DND-41 (cell line): ENCODE data around the gene TPRX2.

Source experiments
- EZH2 ChIP-seq: IDR thresholded peaks from 3 replicates; pipeline ENCODE4 v1.6.1; 2012; ENCODE audit warnings: borderline replicate concordance, low read depth, mild to moderate bottlenecking, moderate library complexity, low read length, inconsistent platforms; ENCODE audit not compliant: severe bottlenecking
- TF ChIP-seq, protein P1 (sequence below): IDR thresholded peaks from 2 replicates; pipeline ENCODE4 v1.5.1; 2012; ENCODE audit warnings: borderline replicate concordance, low read length, moderate library complexity, mild to moderate bottlenecking; ENCODE audit not compliant: poor library complexity, severe bottlenecking; ENCODE audit errors: extremely low read depth

DNA sequence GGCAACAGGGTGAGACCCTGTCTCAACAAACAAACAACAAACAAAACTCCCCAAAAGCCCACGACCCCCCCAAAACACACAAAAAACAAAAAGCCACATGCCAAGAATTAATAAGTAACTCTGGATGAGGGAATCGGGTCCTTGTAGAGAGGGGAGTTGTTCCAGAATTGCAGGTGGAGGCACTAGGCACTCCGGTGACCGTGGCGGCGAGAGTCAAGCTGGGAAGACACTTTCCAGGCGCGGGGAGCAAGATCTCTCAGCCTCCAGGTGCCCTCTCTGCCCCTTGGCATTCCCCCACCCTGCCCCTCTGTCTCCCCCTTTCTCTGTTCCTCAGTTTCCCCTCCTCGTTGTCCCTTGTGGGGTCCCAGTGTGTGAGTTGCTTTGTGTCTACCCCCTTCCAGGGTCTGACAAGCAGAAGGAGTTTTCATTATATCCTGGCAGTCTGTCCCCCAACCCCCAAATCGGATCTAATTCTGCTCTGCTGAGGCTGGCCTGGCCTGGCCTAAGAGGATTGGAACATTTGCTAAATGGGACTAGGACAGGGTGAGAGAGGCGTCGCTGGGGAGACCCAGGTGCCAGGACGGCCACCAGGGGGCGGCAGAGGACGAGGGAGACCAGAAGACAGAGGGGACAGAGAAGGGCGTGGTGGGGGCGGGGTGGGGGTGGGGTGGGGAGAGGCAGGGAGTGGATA is 45.6 kb upstream of the TPRX2 start:
- TF ChIP-seq, protein P1, sequence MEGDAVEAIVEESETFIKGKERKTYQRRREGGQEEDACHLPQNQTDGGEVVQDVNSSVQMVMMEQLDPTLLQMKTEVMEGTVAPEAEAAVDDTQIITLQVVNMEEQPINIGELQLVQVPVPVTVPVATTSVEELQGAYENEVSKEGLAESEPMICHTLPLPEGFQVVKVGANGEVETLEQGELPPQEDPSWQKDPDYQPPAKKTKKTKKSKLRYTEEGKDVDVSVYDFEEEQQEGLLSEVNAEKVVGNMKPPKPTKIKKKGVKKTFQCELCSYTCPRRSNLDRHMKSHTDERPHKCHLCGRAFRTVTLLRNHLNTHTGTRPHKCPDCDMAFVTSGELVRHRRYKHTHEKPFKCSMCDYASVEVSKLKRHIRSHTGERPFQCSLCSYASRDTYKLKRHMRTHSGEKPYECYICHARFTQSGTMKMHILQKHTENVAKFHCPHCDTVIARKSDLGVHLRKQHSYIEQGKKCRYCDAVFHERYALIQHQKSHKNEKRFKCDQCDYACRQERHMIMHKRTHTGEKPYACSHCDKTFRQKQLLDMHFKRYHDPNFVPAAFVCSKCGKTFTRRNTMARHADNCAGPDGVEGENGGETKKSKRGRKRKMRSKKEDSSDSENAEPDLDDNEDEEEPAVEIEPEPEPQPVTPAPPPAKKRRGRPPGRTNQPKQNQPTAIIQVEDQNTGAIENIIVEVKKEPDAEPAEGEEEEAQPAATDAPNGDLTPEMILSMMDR: peak; percentile 82
- TF ChIP-seq EZH2: no peak
